K562 (cell line): ENCODE data around the gene CFHR2. TPM values are rescaled to one million over a fixed set of nuclear protein-coding genes. Genes with fewer than 3 reads are reported as not detected.
A peak's percentile ranks its signal among the peaks of the same experiment; 100 is the strongest.

Experiments
- ARID3B ChIP-seq: fragments of 250-450 bp; sonication (Bioruptor Pico); IDR thresholded peaks from 2 replicates; pipeline ENCODE4 v1.4.0; 2020; ENCODE audit warnings: borderline replicate concordance
- ATF1 ChIP-seq, 2 experiments: fragments of 450-650 bp in 1 of 2; IDR thresholded peaks; 2 replicates each; pipeline ENCODE4 v1.6.1; 2016; ENCODE audit warnings: missing compliant biosample characterization in 1 of 2, missing genetic modification characterization in 1 of 2
- CHAMP1 ChIP-seq: fragments of 450-650 bp; IDR thresholded peaks from 2 replicates; pipeline ENCODE4 v1.6.1; 2016; ENCODE audit warnings: mild to moderate bottlenecking
- CREM ChIP-seq: IDR thresholded peaks from 2 replicates; pipeline ENCODE4 v1.6.1; 2014; ENCODE audit warnings: antibody characterized with exemption, low read depth
- CXXC5 ChIP-seq: fragments of 250-450 bp; sonication (Bioruptor Pico); IDR thresholded peaks from 2 replicates; pipeline ENCODE4 v1.8.0; 2022; ENCODE audit warnings: inconsistent platforms, mild to moderate bottlenecking, moderate library complexity
- E2F6 ChIP-seq, 2 experiments: IDR thresholded peaks; 2 replicates each; pipeline ENCODE4 v1.6.1; 2011; ENCODE audit warnings: borderline replicate concordance in 1 of 2, control low read depth in 1 of 2, low read depth in 1 of 2, low read length in 1 of 2, mild to moderate bottlenecking in 1 of 2, mixed read lengths in 1 of 2, moderate library complexity in 1 of 2; ENCODE audit not compliant: insufficient read depth in 1 of 2, insufficient read length in 1 of 2, poor library complexity in 1 of 2, severe bottlenecking in 1 of 2; ENCODE audit errors: extremely low read depth in 1 of 2
- GABPB1 ChIP-seq: sonication (generic); formaldehyde crosslinking; IDR thresholded peaks from 2 replicates; pipeline ENCODE4 v1.8.0; 2022; ENCODE audit warnings: mild to moderate bottlenecking, missing genetic modification reagents
- HDGF ChIP-seq: fragments of 450-650 bp; IDR thresholded peaks from 2 replicates; pipeline ENCODE4 v1.6.1; 2016
- HMGN3 ChIP-seq: IDR thresholded peaks from 2 replicates; pipeline ENCODE4 v1.6.1; 2011; ENCODE audit warnings: borderline replicate concordance, low read depth, mild to moderate bottlenecking, mixed read lengths, low read length; ENCODE audit not compliant: insufficient read length; ENCODE audit errors: extremely low read depth
- IRF9 ChIP-seq: fragments of 450-650 bp; IDR thresholded peaks from 2 replicates; pipeline ENCODE4 v1.6.1; 2016; ENCODE audit warnings: missing biosample characterization, missing genetic modification characterization
- KDM5B ChIP-seq: fragments of 200-600 bp; sonication (generic); IDR thresholded peaks from 2 replicates; pipeline ENCODE4 v1.6.1; 2012; ENCODE audit warnings: low read depth, mild to moderate bottlenecking, moderate library complexity, low read length, control low read depth, inconsistent platforms; ENCODE audit not compliant: insufficient replicate concordance
- NFXL1 ChIP-seq: fragments of 450-650 bp; formaldehyde crosslinking; IDR thresholded peaks from 2 replicates; pipeline ENCODE4 v1.4.0; 2021; ENCODE audit warnings: mild to moderate bottlenecking
- PCBP1 ChIP-seq: fragments of 200-400 bp; formaldehyde crosslinking; IDR thresholded peaks from 2 replicates; pipeline ENCODE4 v1.6.1; 2018; ENCODE audit warnings: mild to moderate bottlenecking, low read depth, low read length; ENCODE audit not compliant: poor library complexity, severe bottlenecking
- PML ChIP-seq: IDR thresholded peaks from 2 replicates; pipeline ENCODE4 v1.6.1; 2012; ENCODE audit warnings: low read length, inconsistent platforms
- POLR2B ChIP-seq: fragments of 450-650 bp; IDR thresholded peaks from 2 replicates; pipeline ENCODE4 v1.6.1; 2018; ENCODE audit warnings: low read depth; ENCODE audit not compliant: partially characterized antibody
- TAF15 ChIP-seq: fragments of 200-400 bp; formaldehyde crosslinking; IDR thresholded peaks from 2 replicates; pipeline ENCODE4 v1.6.1; 2017; ENCODE audit warnings: mild to moderate bottlenecking, low read depth, low read length, moderate library complexity
- ZBTB9 ChIP-seq: fragments of 450-650 bp; formaldehyde crosslinking; IDR thresholded peaks from 2 replicates; pipeline ENCODE4 v1.4.0; 2020; ENCODE audit warnings: mild to moderate bottlenecking, moderate library complexity
- ZNF263 ChIP-seq: sonication (generic); formaldehyde crosslinking; IDR thresholded peaks from 2 replicates; pipeline ENCODE4 v1.8.0; 2022; ENCODE audit warnings: mild to moderate bottlenecking, missing genetic modification reagents, borderline replicate concordance
- polyA plus RNA-seq, 8 experiments: library from polyadenylated mRNA; depleted of rRNA in 4 of 8; stranded (reverse) in 5 of 8; unstranded in 3 of 8; fragments of >200 nt; fragmentation: Nextera tagmentation in 2 of 8; fragmentation: Illumina TruSeq in 1 of 8; extraction: Ambion mirVana in 2 of 8; extraction: Trizol in 1 of 8; gene quantifications; 2 replicates each; pipeline versions ENCODE4 v1.2.1 to v1.2.3, GENCODE V29; 2011 to 2014; ENCODE audit warnings: inconsistent platforms in 1 of 8, missing spikeins in 1 of 8
- total RNA-seq, 7 experiments: library from RNA; depleted of rRNA in 6 of 7; stranded (reverse); fragments of >200 nt in 6 of 7; fragmentation: Illumina TruSeq in 2 of 7; extraction: Trizol in 2 of 7; gene quantifications; 2 replicates each; pipeline versions ENCODE4 v1.2.1 to v1.2.3, GENCODE V29; 2011 to 2021; ENCODE audit warnings: low replicate concordance in 1 of 7

CFHR2 gene
- total and polyA plus RNA-seq, 9 of the 15 experiments (the other 6 are each of a cell fraction or from before 2014, with no cell fraction given) = not detected

- TF ChIP-seq TAF15 (no peak), IRF9 (no peak), ATF1 (CRISPR knock-in tag; IDR thresholded peaks at IDR 0.05) (no peak), ATF1 (tag; IDR thresholded peaks at IDR 0.05) (peak; percentile 11; the same call in 1 of the 2 replicates), ZNF263 (CRISPR knock-in tag) (no peak), GABPB1 (peak; percentile 85), POLR2B (peak; percentile 52), PML (0 out of 2 replicates have a peak, but pooled peaks have one; percentile 29), CXXC5 (CRISPR knock-in tag) (peak; percentile 86), ARID3B (CRISPR knock-in tag) (no peak), CREM (no peak), CHAMP1 (peak; percentile 70), HDGF (no peak), E2F6 (IDR thresholded peaks at IDR 0.05; ENCODE audit: borderline replicate concordance in 1 of 2, extremely low read depth in 1 of 2, insufficient read depth in 1 of 2, insufficient read length in 1 of 2, low read depth in 1 of 2, low read length in 1 of 2, poor library complexity in 1 of 2, severe bottlenecking in 1 of 2) (peak; percentile 78 to 85), ZBTB9 (CRISPR knock-in tag) (peak; percentile 66; the same call in 1 of the 2 replicates), HMGN3 (peak; percentile 42), PCBP1 (no peak), KDM5B (peak; percentile 75), NFXL1 (no peak)
Observed at GRCh38 chr1:196933531-196934189, 9.9 kb upstream of the CFHR2 start (continued).
